ENCODE measurements around the gene RANBP1. TPM values are rescaled to one million over a fixed set of nuclear protein-coding genes. Genes with fewer than 3 reads are reported as not detected.

The RANBP1 gene
- total and polyA plus RNA-seq, 2 of the 13 experiments (the other 11 are each of a cell fraction or from before 2014, with no cell fraction given) = 181 to 492 TPM

GRCh38 chr22:20079745-20080444 lies 36.0 kb upstream of the RANBP1 start, which contains the start of gene DGCR8 (continued):
- TF ChIP-seq PBX3 (CRISPR knock-in tag; IDR thresholded peaks at IDR 0.05; ENCODE audit: borderline replicate concordance) (no peak), BCL3 (CRISPR knock-in tag; IDR thresholded peaks at IDR 0.05) (0 out of 2 replicates have a peak, but pooled peaks have one; percentile 51), ZBTB1 (CRISPR knock-in tag; IDR thresholded peaks at IDR 0.05; ENCODE audit: borderline replicate concordance) (no peak), FOXO1 (CRISPR knock-in tag; IDR thresholded peaks at IDR 0.05) (peak; percentile 67), ZNF333 (CRISPR knock-in tag; IDR thresholded peaks at IDR 0.05; ENCODE audit: borderline replicate concordance) (no peak), ZZZ3 (CRISPR knock-in tag; IDR thresholded peaks at IDR 0.05; ENCODE audit: borderline replicate concordance) (peak; percentile 93; the same call in 1 of the 2 replicates), ZNF44 (CRISPR knock-in tag; IDR thresholded peaks at IDR 0.05) (0 out of 2 replicates have a peak, but pooled peaks have one; percentile 42), STAT6 (CRISPR knock-in tag; IDR thresholded peaks at IDR 0.05; ENCODE audit: borderline replicate concordance) (no peak; the same call in 1 of the 2 replicates), CCAR2 (optimal IDR thresholded peaks at IDR 0.05; ENCODE audit: low read depth, low read length) (no peak), SRSF9 (IDR thresholded peaks at IDR 0.05; ENCODE audit: borderline replicate concordance, insufficient read depth, low read depth, low read length, poor library complexity, severe bottlenecking) (no peak), ERF (CRISPR knock-in tag; IDR thresholded peaks at IDR 0.05) (peak; percentile 80), ZKSCAN1 (IDR thresholded peaks at IDR 0.05; ENCODE audit: low read length) (no peak), ZNF235 (CRISPR knock-in tag; IDR thresholded peaks at IDR 0.05; ENCODE audit: borderline replicate concordance) (0 out of 2 replicates have a peak, but pooled peaks have one; percentile 37), ZNF367 (CRISPR knock-in tag; IDR thresholded peaks at IDR 0.05; ENCODE audit: borderline replicate concordance) (no peak), FLYWCH1 (CRISPR knock-in tag; IDR thresholded peaks at IDR 0.05) (no peak), ZNF281 (CRISPR knock-in tag; IDR thresholded peaks at IDR 0.05; ENCODE audit: borderline replicate concordance) (peak; percentile 43; the same call in 1 of the 2 replicates), ZNF7 (CRISPR knock-in tag; IDR thresholded peaks at IDR 0.05) (no peak), MED8 (CRISPR knock-in tag; IDR thresholded peaks at IDR 0.05; ENCODE audit: insufficient replicate concordance) (peak; percentile 52), JUNB (CRISPR knock-in tag; IDR thresholded peaks at IDR 0.05; ENCODE audit: borderline replicate concordance) (no peak), SOX5 (CRISPR knock-in tag; IDR thresholded peaks at IDR 0.05; ENCODE audit: borderline replicate concordance) (no peak; the same call in 1 of the 2 replicates), U2AF1 (optimal IDR thresholded peaks at IDR 0.05; ENCODE audit: low read depth, low read length) (no peak), POLR2AphosphoS2 (IDR thresholded peaks at IDR 0.05; ENCODE audit: low read depth, low read length) (no peak)
